Keratinocyte (primary cell): ENCODE data around the gene DLG2. TPM values are rescaled to one million over a fixed set of nuclear protein-coding genes. Genes with fewer than 3 reads are reported as not detected.

Source experiments
- DNase-seq: peaks from one replicate; pipeline ENCODE4 v3.0.0-alpha.2; 2011; ENCODE audit warnings: low read depth, missing footprints, low spot score
- FAIRE-seq: peaks from 2 replicates; lab custom pipeline; 2011; peaks lifted over from hg19 to GRCh38; lab: Jason Lieb, UNC
- H2AFZ ChIP-seq: 2 replicates; pipeline ENCODE4 v1.6.0; 2012; ENCODE audit warnings: low read length, control low read depth, inconsistent platforms; ENCODE audit not compliant: control insufficient read depth
- H3K27ac ChIP-seq: 2 replicates; pipeline ENCODE4 v1.5.1; 2011; ENCODE audit warnings: low read length; ENCODE audit not compliant: control insufficient read depth, insufficient read depth
- H3K27me3 ChIP-seq: 3 replicates; pipeline ENCODE4 v1.6.0; 2011; ENCODE audit warnings: low read length; ENCODE audit not compliant: control insufficient read depth, insufficient read depth; ENCODE audit errors: extremely low read depth
- H3K36me3 ChIP-seq, 2 experiments: 2 replicates in 1 of 2; 3 replicates in 1 of 2; pipeline ENCODE4 v1.5.1; 2011; ENCODE audit warnings: low read length in 2 of 2, mild to moderate bottlenecking in 1 of 2; ENCODE audit not compliant: control insufficient read depth in 2 of 2, insufficient read depth in 2 of 2; ENCODE audit errors: extremely low read depth in 1 of 2
- H3K4me1 ChIP-seq: 3 replicates; pipeline ENCODE4 v1.5.1; 2011; ENCODE audit warnings: low read length; ENCODE audit not compliant: control insufficient read depth, insufficient read depth; ENCODE audit errors: extremely low read depth
- H3K4me2 ChIP-seq: 3 replicates; pipeline ENCODE4 v1.6.0; 2011; ENCODE audit warnings: low read depth, low read length; ENCODE audit not compliant: control insufficient read depth, insufficient read depth; ENCODE audit errors: extremely low read depth
- H3K4me3 ChIP-seq, 3 experiments: fragments of 200-600 bp in 1 of 3; sonication (generic) in 1 of 3; 2 replicates in 2 of 3; 3 replicates in 1 of 3; pipeline ENCODE4 v1.5.1; 2011 to 2016; ENCODE audit warnings: low read length in 3 of 3, mild to moderate bottlenecking in 3 of 3, control low read depth in 2 of 3, inconsistent platforms in 1 of 3, low read depth in 1 of 3, mixed read lengths in 1 of 3, mixed run types in 1 of 3, moderate library complexity in 1 of 3; ENCODE audit not compliant: control insufficient read depth in 2 of 3, insufficient read depth in 2 of 3; ENCODE audit errors: extremely low read depth in 1 of 3
- H3K79me2 ChIP-seq: 2 replicates; pipeline ENCODE4 v1.6.0; 2012; ENCODE audit warnings: low read length; ENCODE audit not compliant: control insufficient read depth, insufficient read depth
- H3K9ac ChIP-seq: 3 replicates; pipeline ENCODE4 v1.6.0; 2011; ENCODE audit warnings: low read length; ENCODE audit not compliant: control insufficient read depth, insufficient read depth; ENCODE audit errors: extremely low read depth
- H3K9me1 ChIP-seq: 3 replicates; pipeline ENCODE4 v1.6.0; 2011; ENCODE audit warnings: low read length; ENCODE audit not compliant: control insufficient read depth, insufficient read depth; ENCODE audit errors: extremely low read depth
- H3K9me3 ChIP-seq: 2 replicates; pipeline ENCODE4 v1.5.1; 2012; ENCODE audit warnings: low read depth, low read length; ENCODE audit not compliant: control insufficient read depth
- H4K20me1 ChIP-seq: 3 replicates; pipeline ENCODE4 v1.6.0; 2011; ENCODE audit warnings: low read length; ENCODE audit not compliant: control insufficient read depth, insufficient read depth; ENCODE audit errors: extremely low read depth
- EZH2 ChIP-seq: IDR thresholded peaks from one replicate; pipeline ENCODE4 v1.6.1; 2012; ENCODE audit warnings: inconsistent platforms, mild to moderate bottlenecking, low read length, moderate library complexity
- dilution Hi-C: fragments of 300-500 bp; cut with MboI; formaldehyde crosslinking; loops from one replicate; pipeline ENCODE4 v1.7.0; 2020; ENCODE audit warnings: low sequenced_read_pairs; ENCODE audit not compliant: extremely low pct_ligation_motif_present
- polyA plus RNA-seq, 5 experiments: library from polyadenylated mRNA; depleted of rRNA in 3 of 5; stranded (reverse) in 3 of 5; stranded (forward) in 1 of 5; unstranded in 1 of 5; fragments of >200 nt; gene quantifications; 1 replicate in 1 of 5; 2 replicates in 3 of 5; 3 replicates in 1 of 5; pipeline versions ENCODE4 v1.2.1 to v1.2.3, GENCODE V29; 2011 to 2012; ENCODE audit warnings: missing spikeins in 2 of 5, low read depth in 1 of 5, low replicate concordance in 1 of 5
- TF ChIP-seq, protein P1 (sequence below), 3 experiments: IDR thresholded peaks in 1 of 3; conservative IDR thresholded peaks in 1 of 3; optimal IDR thresholded peaks in 1 of 3; 2 replicates in 2 of 3; 3 replicates in 1 of 3; pipeline versions ENCODE3 to v1.5.1; 2011; ENCODE audit warnings: low read length in 3 of 3, mild to moderate bottlenecking in 3 of 3, moderate library complexity in 2 of 3, control low read depth in 1 of 3, inconsistent platforms in 1 of 3; ENCODE audit not compliant: insufficient read depth in 2 of 3; ENCODE audit errors: extremely low read depth in 1 of 3

The DLG2 gene
- polyA plus RNA-seq, 1 donor (not counting 4 experiments of a cell fraction or from before 2014, with no cell fraction given), result 0.55 TPM

DNA sequence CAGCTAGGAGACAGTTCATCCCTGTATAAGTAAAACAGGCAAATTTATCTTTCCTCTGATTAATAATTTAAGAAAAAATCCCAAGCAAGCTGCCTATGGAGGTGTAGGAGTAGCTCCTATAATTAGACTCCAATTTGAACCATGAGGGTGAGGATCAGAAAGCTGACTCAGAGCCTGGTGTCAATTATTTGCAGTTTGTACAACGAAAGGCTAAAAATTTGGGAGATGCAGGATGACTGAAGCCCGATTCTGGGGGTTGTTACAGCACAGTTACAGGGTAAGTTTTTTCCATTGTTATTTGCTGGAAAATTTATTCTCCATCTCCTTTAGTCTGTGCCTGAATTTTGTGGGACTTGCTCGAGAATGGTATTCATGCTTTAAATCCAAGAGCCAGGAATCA is 1981.6 kb downstream of the DLG2 start:
- Histone ChIP-seq H3K4me3 (no peak overlapping the region), H3K4me2 (no peak overlapping the region), H3K9me1 (no peaks in the 10 kb centered on the region), H3K79me2 (no peaks in the 10 kb centered on the region), H3K9ac (no peak overlapping the region), H4K20me1 (no peaks in the 10 kb centered on the region), H3K27me3 (peaks cover 4% of the 10 kb centered on the region), H2AFZ (no peak overlapping the region), H3K36me3 (no peaks in the 10 kb centered on the region), H3K9me3 (no peaks in the 10 kb centered on the region), H3K4me1 (no peaks in the 10 kb centered on the region), H3K27ac (no peak overlapping the region)
- FAIRE-seq (no peak), DNase-seq (no peak)
- dilution Hi-C loops, result no loop called here
- TF ChIP-seq, protein P1, sequence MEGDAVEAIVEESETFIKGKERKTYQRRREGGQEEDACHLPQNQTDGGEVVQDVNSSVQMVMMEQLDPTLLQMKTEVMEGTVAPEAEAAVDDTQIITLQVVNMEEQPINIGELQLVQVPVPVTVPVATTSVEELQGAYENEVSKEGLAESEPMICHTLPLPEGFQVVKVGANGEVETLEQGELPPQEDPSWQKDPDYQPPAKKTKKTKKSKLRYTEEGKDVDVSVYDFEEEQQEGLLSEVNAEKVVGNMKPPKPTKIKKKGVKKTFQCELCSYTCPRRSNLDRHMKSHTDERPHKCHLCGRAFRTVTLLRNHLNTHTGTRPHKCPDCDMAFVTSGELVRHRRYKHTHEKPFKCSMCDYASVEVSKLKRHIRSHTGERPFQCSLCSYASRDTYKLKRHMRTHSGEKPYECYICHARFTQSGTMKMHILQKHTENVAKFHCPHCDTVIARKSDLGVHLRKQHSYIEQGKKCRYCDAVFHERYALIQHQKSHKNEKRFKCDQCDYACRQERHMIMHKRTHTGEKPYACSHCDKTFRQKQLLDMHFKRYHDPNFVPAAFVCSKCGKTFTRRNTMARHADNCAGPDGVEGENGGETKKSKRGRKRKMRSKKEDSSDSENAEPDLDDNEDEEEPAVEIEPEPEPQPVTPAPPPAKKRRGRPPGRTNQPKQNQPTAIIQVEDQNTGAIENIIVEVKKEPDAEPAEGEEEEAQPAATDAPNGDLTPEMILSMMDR (optimal IDR thresholded peaks at IDR 0.05 in 1 of 3, IDR thresholded peaks at IDR 0.05 in 1 of 3, conservative IDR thresholded peaks at IDR 0.05 in 1 of 3; ENCODE audit: extremely low read depth in 1 of 3, insufficient read depth in 2 of 3, low read length in 3 of 3), result no peak
- TF ChIP-seq EZH2, result no peak

DNA sequence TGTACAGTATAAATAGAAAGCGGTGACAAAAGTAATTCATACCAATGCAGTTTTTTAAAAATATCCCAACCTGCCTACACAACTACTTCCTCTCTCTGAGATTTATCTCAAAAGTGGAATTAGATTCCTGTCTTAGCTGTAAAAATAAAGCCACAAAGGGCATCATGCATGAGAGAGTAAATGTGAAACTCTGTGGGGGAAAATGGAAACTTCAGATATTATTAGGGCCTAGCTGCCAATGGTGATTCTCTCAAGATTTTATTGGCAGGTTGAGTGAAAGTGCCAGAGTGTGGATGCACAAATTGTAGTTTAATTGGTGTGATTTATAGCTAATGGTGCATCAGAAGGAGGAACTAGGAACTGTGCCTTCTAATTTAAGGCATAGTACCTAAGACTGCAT is 1984.0 kb downstream of the DLG2 start:
- H2AFZ ChIP-seq, result no peak overlapping the region
- H3K27ac ChIP-seq, result no peak overlapping the region
- dilution Hi-C loops, result no loop called here
- H3K79me2 ChIP-seq, result no peaks in the 10 kb centered on the region
- H3K27me3 ChIP-seq, result peaks cover 4% of the 10 kb centered on the region
- no peak for TF ChIP-seq EZH2
- TF ChIP-seq, protein P1 (optimal IDR thresholded peaks at IDR 0.05 in 1 of 3, IDR thresholded peaks at IDR 0.05 in 1 of 3, conservative IDR thresholded peaks at IDR 0.05 in 1 of 3; ENCODE audit: extremely low read depth in 1 of 3, insufficient read depth in 2 of 3, low read length in 3 of 3), result no peak
- no peak for DNase-seq
- no peaks in the 10 kb centered on the region for H3K9me3 ChIP-seq
- H3K4me3 ChIP-seq, result no peak overlapping the region
- no peak overlapping the region for H3K9ac ChIP-seq
- H4K20me1 ChIP-seq, result no peaks in the 10 kb centered on the region
- no peaks in the 10 kb centered on the region for H3K9me1 ChIP-seq
- no peaks in the 10 kb centered on the region for H3K36me3 ChIP-seq
- FAIRE-seq, result no peak
- no peaks in the 10 kb centered on the region for H3K4me1 ChIP-seq
- no peak overlapping the region for H3K4me2 ChIP-seq
